OCI-LY3 (cell line): ENCODE results near the gene ASTL.

Experiments used
- EZH2phosphoT487 ChIP-seq: fragments of 200-600 bp; shearing (Covaris generic); IDR thresholded peaks from 2 replicates; pipeline ENCODE4 v1.6.1; 2018; ENCODE audit warnings: antibody characterized with exemption, mixed run types, low read depth
- TF ChIP-seq, protein P1 (sequence below): fragments of 200-600, 300-600 bp; sonication (generic); IDR thresholded peaks from 2 replicates; pipeline ENCODE4 v1.5.1; 2014; ENCODE audit warnings: antibody characterized with exemption, low read length, low read depth

DNA sequence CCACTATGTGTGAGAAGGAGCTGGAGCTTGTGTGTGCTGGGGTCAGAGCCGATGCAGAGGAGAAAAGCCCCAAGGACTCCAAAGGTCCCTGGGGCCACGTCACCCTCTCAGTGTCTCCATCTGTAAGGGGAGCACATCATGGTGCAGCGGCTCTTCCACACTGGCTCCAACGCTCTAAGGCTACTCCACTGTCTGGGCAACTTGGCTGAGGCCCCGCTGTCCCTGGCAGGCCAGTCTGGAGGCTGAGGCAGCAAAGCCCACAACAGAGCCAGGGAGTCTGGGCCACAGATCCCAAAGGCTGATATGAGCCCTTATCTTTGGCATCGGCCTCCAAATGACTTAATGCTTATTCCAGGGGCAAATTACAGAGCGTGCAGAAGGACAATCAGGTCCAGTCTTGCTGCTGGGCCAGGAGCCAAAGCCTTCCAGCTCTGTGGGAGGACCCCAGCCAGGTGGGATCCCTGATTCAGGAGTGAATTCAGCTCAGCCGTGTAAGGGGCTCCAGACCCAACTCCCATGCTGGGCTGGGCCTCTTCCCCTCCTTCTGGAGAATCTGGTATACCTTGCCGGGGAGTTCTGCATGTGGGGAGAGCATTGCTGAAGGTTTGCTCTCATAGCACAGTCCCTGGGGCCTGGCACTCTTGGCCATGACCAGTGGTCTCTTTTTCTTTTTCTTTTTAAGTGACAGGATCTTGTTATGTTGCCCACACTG is 8.7 kb upstream of the ASTL start:
- TF ChIP-seq, protein P1, sequence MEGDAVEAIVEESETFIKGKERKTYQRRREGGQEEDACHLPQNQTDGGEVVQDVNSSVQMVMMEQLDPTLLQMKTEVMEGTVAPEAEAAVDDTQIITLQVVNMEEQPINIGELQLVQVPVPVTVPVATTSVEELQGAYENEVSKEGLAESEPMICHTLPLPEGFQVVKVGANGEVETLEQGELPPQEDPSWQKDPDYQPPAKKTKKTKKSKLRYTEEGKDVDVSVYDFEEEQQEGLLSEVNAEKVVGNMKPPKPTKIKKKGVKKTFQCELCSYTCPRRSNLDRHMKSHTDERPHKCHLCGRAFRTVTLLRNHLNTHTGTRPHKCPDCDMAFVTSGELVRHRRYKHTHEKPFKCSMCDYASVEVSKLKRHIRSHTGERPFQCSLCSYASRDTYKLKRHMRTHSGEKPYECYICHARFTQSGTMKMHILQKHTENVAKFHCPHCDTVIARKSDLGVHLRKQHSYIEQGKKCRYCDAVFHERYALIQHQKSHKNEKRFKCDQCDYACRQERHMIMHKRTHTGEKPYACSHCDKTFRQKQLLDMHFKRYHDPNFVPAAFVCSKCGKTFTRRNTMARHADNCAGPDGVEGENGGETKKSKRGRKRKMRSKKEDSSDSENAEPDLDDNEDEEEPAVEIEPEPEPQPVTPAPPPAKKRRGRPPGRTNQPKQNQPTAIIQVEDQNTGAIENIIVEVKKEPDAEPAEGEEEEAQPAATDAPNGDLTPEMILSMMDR: no peak
- no peak for TF ChIP-seq EZH2phosphoT487
